Endothelial cell of umbilical vein (primary cell): ENCODE data around the gene OR4F6. TPM values are rescaled to one million over a fixed set of nuclear protein-coding genes. Genes with fewer than 3 reads are reported as not detected.

ENCODE experiments used
- BruUV-seq: library from RNA; stranded (reverse); fragments of 400-500 nt; replicated peaks from 2 replicates; lab custom pipeline; 2021; lab: Mats Ljungman, UMichigan
- CTCF ChIA-PET: fragments of 300-600, 350-600 bp; sonication (Branson Sonifier 250); formaldehyde crosslinking; loops from one replicate; lab custom pipeline; 2021; ENCODE audit warnings: antibody characterized with exemption, inconsistent platforms; lab: Charles Lee
- POLR2A ChIA-PET: fragments of 300-600, 350-600 bp; sonication (Branson Sonifier 250); formaldehyde crosslinking; loops from one replicate; lab custom pipeline; 2021; ENCODE audit warnings: antibody characterized with exemption, inconsistent platforms; lab: Charles Lee
- DNase-seq: peaks from one replicate; pipeline ENCODE4 v3.0.0-alpha.2; 2011; ENCODE audit warnings: low read depth, low spot score
- FAIRE-seq: peaks from 2 replicates; lab custom pipeline; 2011; peaks lifted over from hg19 to GRCh38; lab: Jason Lieb, UNC
- H2AFZ ChIP-seq: 2 replicates; pipeline ENCODE4 v1.6.0; 2012; ENCODE audit warnings: low read depth, low read length, control low read depth, inconsistent platforms
- H3K27ac ChIP-seq: 2 replicates; pipeline ENCODE4 v1.5.1; 2011; ENCODE audit warnings: low read depth, mild to moderate bottlenecking, control low read depth, low read length, moderate library complexity; ENCODE audit not compliant: insufficient read depth
- H3K27me3 ChIP-seq, 2 experiments: 2 replicates each; pipeline versions ENCODE4 v1.6.0 to v1.6.1; 2011; ENCODE audit warnings: low read length in 2 of 2, mixed read lengths in 1 of 2; ENCODE audit not compliant: control insufficient read depth in 2 of 2, insufficient read depth in 2 of 2
- H3K36me3 ChIP-seq, 2 experiments: 2 replicates in 1 of 2; 3 replicates in 1 of 2; pipeline ENCODE4 v1.5.1; 2011; ENCODE audit warnings: low read length in 2 of 2, mild to moderate bottlenecking in 1 of 2, moderate library complexity in 1 of 2; ENCODE audit not compliant: control insufficient read depth in 2 of 2, insufficient read depth in 2 of 2; ENCODE audit errors: extremely low read depth in 1 of 2
- H3K4me1 ChIP-seq: 3 replicates; pipeline ENCODE4 v1.5.1; 2011; ENCODE audit warnings: mild to moderate bottlenecking, low read length; ENCODE audit not compliant: control insufficient read depth, insufficient read depth; ENCODE audit errors: extremely low read depth
- H3K4me2 ChIP-seq: 2 replicates; pipeline ENCODE4 v1.6.1; 2011; ENCODE audit warnings: low read length, control low read depth, mixed read lengths; ENCODE audit not compliant: insufficient read depth
- H3K4me3 ChIP-seq, 3 experiments: fragments of 200-600 bp in 1 of 3; sonication (generic), shearing (Covaris generic) in 1 of 3; replicated peaks in 1 of 3; 2 replicates each; pipeline ENCODE4 v1.5.1; 2011 to 2016; ENCODE audit warnings: control low read depth in 3 of 3, low read length in 3 of 3, mild to moderate bottlenecking in 2 of 3, inconsistent platforms in 1 of 3, low read depth in 1 of 3, moderate library complexity in 1 of 3; ENCODE audit not compliant: insufficient read depth in 1 of 3
- H3K79me2 ChIP-seq: 2 replicates; pipeline ENCODE4 v1.6.0; 2012; ENCODE audit warnings: low read length, inconsistent platforms; ENCODE audit not compliant: control insufficient read depth, insufficient read depth
- H3K9ac ChIP-seq: replicated peaks from 2 replicates; pipeline ENCODE3; 2011; ENCODE audit warnings: low read length, control low read depth; ENCODE audit not compliant: insufficient read depth; ENCODE audit errors: extremely low read depth
- H3K9me1 ChIP-seq: replicated peaks from 3 replicates; pipeline ENCODE4 v1.6.0; 2011; ENCODE audit warnings: mild to moderate bottlenecking, low read length; ENCODE audit not compliant: control insufficient read depth, insufficient read depth; ENCODE audit errors: extremely low read depth
- H3K9me3 ChIP-seq: replicated peaks from 2 replicates; pipeline ENCODE4 v1.5.1; 2012; ENCODE audit warnings: low read length, inconsistent platforms; ENCODE audit not compliant: control insufficient read depth, insufficient read depth
- H4K20me1 ChIP-seq: replicated peaks from 2 replicates; pipeline ENCODE3; 2011; ENCODE audit warnings: mild to moderate bottlenecking, low read length; ENCODE audit not compliant: control insufficient read depth, insufficient read depth; ENCODE audit errors: extremely low read depth
- EZH2 ChIP-seq: IDR thresholded peaks from 2 replicates; pipeline ENCODE4 v1.6.1; 2012; ENCODE audit warnings: borderline replicate concordance, low read depth, mild to moderate bottlenecking, moderate library complexity, low read length, inconsistent platforms; ENCODE audit not compliant: severe bottlenecking
- FOS ChIP-seq: IDR thresholded peaks from 2 replicates; pipeline ENCODE4 v1.6.1; 2011; ENCODE audit warnings: mild to moderate bottlenecking, low read length, moderate library complexity, borderline replicate concordance; ENCODE audit not compliant: insufficient read depth
- GATA2 ChIP-seq: IDR thresholded peaks from 2 replicates; pipeline ENCODE4 v1.7.0; 2011; ENCODE audit warnings: low read depth, mild to moderate bottlenecking, moderate library complexity, mixed read lengths, low read length; ENCODE audit not compliant: insufficient read length, insufficient read depth
- JUN ChIP-seq: IDR thresholded peaks from 2 replicates; pipeline ENCODE4 v1.6.1; 2011; ENCODE audit warnings: borderline replicate concordance, low read depth; ENCODE audit not compliant: insufficient read length, insufficient read depth
- MYC ChIP-seq: IDR thresholded peaks from one replicate; pipeline ENCODE4 v1.6.1; 2011; ENCODE audit warnings: mild to moderate bottlenecking, low read depth, low read length
- POLR2A ChIP-seq: IDR thresholded peaks from 2 replicates; pipeline ENCODE4 v1.6.1; 2012; ENCODE audit warnings: low read depth, mild to moderate bottlenecking, control low read depth, low read length
- POLR2AphosphoS5 ChIP-seq: IDR thresholded peaks from 2 replicates; pipeline ENCODE4 v1.6.1; 2012; ENCODE audit warnings: low read depth, mild to moderate bottlenecking, control low read depth, low read length, moderate library complexity; ENCODE audit not compliant: insufficient read depth
- dilution Hi-C: fragments of 300-500 bp; cut with MboI; formaldehyde crosslinking; loops from one replicate; pipeline ENCODE4 v1.15.0; 2019; ENCODE audit warnings: low sequenced_read_pairs; ENCODE audit not compliant: extremely low pct_ligation_motif_present
- intact Hi-C: fragments of 100-400 bp; cut with micrococcal nuclease; formaldehyde crosslinking; loops from one replicate; pipeline ENCODE4 v1.10.0; 2022
- polyA plus RNA-seq, 4 experiments: library from polyadenylated mRNA; depleted of rRNA in 3 of 4; stranded (reverse) in 3 of 4; unstranded in 1 of 4; fragments of >200 nt; gene quantifications; 2 replicates each; pipeline versions ENCODE4 v1.2.1 to v1.2.3, GENCODE V29; 2011 to 2012; ENCODE audit warnings: missing spikeins in 1 of 4
- total RNA-seq: library from RNA; stranded (reverse); gene quantifications from 2 replicates; pipeline ENCODE4 v1.2.3, GENCODE V29; 2021
- TF ChIP-seq, protein P1 (sequence below): IDR thresholded peaks from 2 replicates; pipeline ENCODE4 v1.6.1; 2011; ENCODE audit not compliant: insufficient read depth, insufficient read length
- TF ChIP-seq, protein P2 (sequence below), 2 donors: IDR thresholded peaks; 1 replicate in 1 of 2; 2 replicates in 1 of 2; pipeline ENCODE4 v1.5.1; 2011; ENCODE audit warnings: low read length in 2 of 2, mild to moderate bottlenecking in 2 of 2, moderate library complexity in 2 of 2, control low read depth in 1 of 2, inconsistent platforms in 1 of 2, low read depth in 1 of 2; ENCODE audit not compliant: insufficient read depth in 1 of 2; ENCODE audit errors: extremely low read depth in 1 of 2

The OR4F6 gene
- total and polyA plus RNA-seq, 2 donors (not counting 3 experiments of a cell fraction or from before 2014, with no cell fraction given) = not detected

DNA sequence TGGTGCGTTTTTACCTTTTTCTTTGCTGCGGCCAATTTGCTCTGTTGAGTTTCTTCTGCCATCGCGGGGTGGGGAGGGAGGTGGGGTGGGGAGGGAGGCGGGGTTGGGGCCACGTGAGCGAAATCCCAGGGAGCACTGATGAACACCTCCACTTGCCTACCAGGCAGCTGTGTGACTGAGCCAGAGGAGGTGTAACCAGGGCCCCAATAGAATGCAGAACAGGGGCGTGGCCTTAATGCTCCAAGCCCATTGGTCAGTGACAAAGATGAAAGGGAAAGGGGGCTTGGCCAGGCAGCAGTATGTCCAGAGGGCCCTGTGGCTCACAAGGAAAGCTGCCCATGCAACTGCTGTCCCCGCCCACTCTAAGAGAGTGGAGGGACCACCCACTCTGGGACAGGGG lies 21.4 kb upstream of the OR4F6 start:
- BruUV-seq = no TSS peak

More for the DNA sequence above, 21.4 kb upstream of the OR4F6 start:
- Histone ChIP-seq H3K27ac (no peak overlapping the region), H3K36me3 (no peaks in the 10 kb centered on the region), H3K79me2 (no peaks in the 10 kb centered on the region), H2AFZ (no peak overlapping the region), H3K9me1 (no peaks in the 10 kb centered on the region), H3K27me3 (no peaks in the 10 kb centered on the region), H3K9me3 (no peaks in the 10 kb centered on the region), H3K9ac (no peak overlapping the region), H3K4me2 (no peak overlapping the region), H4K20me1 (no peaks in the 10 kb centered on the region), H3K4me1 (no peaks in the 10 kb centered on the region), H3K4me3 (no peak overlapping the region)
- FAIRE-seq = no peak
- DNase-seq = no peak
- intact Hi-C loops (no loop called here), dilution Hi-C loops (no loop called here)
- TF ChIP-seq FOS = no peak
- no peak for TF ChIP-seq EZH2
- no peak for TF ChIP-seq MYC
- TF ChIP-seq JUN = no peak
- TF ChIP-seq, protein P1, sequence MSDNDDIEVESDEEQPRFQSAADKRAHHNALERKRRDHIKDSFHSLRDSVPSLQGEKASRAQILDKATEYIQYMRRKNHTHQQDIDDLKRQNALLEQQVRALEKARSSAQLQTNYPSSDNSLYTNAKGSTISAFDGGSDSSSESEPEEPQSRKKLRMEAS = no peak
- TF ChIP-seq, protein P2, sequence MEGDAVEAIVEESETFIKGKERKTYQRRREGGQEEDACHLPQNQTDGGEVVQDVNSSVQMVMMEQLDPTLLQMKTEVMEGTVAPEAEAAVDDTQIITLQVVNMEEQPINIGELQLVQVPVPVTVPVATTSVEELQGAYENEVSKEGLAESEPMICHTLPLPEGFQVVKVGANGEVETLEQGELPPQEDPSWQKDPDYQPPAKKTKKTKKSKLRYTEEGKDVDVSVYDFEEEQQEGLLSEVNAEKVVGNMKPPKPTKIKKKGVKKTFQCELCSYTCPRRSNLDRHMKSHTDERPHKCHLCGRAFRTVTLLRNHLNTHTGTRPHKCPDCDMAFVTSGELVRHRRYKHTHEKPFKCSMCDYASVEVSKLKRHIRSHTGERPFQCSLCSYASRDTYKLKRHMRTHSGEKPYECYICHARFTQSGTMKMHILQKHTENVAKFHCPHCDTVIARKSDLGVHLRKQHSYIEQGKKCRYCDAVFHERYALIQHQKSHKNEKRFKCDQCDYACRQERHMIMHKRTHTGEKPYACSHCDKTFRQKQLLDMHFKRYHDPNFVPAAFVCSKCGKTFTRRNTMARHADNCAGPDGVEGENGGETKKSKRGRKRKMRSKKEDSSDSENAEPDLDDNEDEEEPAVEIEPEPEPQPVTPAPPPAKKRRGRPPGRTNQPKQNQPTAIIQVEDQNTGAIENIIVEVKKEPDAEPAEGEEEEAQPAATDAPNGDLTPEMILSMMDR (IDR thresholded peaks at IDR 0.05; ENCODE audit: extremely low read depth in 1 of 2, insufficient read depth in 1 of 2, low read depth in 1 of 2, low read length in 2 of 2) = no peak
- no peak for TF ChIP-seq POLR2A
- TF ChIP-seq POLR2AphosphoS5 = no peak
- TF ChIP-seq GATA2 = no peak
- POLR2A ChIA-PET = no interaction called here
- CTCF ChIA-PET = no interaction called here
